ELR (cell line): ENCODE results near the gene CNPY4.

ENCODE experiments used
- DNase-seq: peaks from one replicate; pipeline ENCODE4 v3.0.0-alpha.2; 2015; ENCODE audit warnings: low read depth

Gene CNPY4

GRCh38 chr7:100119072-100119969 is at the start of gene CNPY4, which contains the start of gene TAF6:
CNPY4 (plus strand) TSS chr7:100119634; CDS start chr7:100119745, 111 bp downstream.
TAF6 (minus strand) TSS chr7:100119358; CDS start chr7:100114209, 5,149 bp downstream.
- DNase-seq, result peak; percentile 95

DNA sequence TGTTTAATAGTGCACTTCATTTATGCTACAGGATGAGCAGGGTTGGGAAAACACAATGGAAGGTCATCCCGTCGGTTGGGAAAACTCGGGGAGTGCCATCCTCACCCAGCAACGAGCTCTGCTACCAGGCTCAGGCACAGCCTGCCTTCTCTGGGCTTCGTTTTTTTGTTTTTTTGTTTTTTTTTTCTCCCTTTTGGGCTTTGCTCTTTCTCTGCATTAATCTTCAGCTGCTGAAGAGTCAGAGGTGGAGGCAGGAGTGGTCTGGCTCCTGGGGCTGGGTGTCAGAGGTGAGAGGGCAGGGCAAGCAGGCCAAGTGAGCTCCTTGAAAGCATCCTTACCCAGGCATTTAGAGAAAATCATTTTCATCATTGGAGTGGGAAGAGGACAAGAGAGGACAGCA is 49.4 kb upstream of the CNPY4 start:
- no peak for DNase-seq

DNA sequence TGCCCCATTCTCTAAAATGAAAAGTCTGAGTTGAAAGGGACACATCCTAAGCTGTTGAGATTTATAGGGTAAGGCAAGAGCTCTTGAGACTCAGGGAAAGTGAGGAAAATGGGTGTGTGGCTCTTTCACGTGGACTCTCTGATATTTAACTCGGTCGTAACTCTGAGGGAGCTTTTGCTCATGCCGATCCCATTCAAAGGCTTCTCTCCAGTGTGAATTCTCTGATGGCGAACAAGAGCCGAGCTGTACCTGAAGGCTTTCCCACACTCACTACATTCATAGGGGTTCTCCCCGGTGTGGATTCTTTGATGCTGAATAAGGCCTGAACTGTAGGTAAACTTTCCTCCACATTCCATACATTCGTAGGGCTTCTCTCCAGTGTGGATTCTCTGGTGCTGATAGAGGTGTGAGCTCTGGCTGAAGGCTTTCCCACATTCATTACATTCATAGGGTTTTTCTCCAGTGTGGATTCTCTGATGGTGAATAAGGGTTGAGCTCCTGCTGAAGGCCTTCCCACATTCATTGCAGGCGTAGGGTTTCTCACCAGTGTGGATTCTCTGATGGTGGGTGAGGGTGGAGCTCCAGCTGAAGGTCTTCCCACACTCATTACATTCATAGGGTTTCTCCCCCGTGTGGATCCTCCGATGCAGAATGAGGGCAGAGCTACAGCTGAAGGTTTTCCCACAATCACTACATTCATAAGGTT is 48.3 kb upstream of the CNPY4 start:
- DNase-seq, result no peak

GRCh38 chr7:100072462-100072861 is 47.0 kb upstream of the CNPY4 start:
- no peak for DNase-seq

- no peak for DNase-seq
Measured at GRCh38 chr7:100074841-100075240, 44.6 kb upstream of the CNPY4 start.

- no peak for DNase-seq
Measured at GRCh38 chr7:100075418-100075817, 44.0 kb upstream of the CNPY4 start.

DNA sequence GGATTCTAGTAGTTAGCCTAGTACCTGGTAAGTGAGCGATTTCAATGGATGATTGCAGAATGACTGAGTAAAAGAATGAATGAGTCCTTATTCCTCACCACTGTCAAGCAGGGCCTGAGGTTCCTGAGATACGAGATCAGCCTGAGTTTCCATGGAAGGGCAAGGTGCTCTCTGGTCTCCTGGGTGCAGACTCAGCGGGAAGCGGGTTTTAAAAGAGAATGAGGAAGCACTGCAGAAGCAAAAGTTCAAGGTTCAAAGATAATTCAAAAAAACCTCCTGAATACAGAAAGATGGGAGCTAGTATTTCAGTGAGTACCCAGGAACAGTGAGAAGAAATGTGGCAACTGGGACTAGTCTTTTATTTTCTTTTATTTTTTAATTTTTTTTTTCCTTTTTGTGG is 42.2 kb upstream of the CNPY4 start:
- no peak for DNase-seq

DNA sequence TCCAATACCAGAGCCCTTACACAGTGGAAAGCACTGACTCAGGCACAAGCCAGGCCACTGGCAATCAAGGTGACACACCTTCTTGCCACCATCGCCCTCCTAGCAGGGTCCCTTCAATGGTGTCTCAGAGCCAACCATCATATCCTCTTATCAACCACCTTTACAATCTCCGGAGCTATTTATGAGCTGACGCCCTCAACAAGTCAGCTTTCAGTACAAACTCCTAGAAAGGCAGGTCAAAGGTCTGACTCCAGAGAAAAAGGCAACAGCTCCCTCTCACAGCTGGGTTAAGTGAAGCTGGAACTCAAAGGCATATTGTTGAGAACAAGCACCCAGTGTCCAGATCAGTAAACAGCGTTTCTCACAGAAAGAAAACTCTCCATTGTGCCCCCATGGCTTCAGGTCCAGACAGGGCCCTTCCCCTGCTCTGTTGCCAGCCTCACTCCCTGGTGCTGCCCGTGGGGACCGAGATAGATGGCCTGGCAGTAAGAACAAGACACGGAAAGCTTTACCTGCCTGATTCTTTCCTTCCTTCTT is 40.3 kb upstream of the CNPY4 start:
- DNase-seq, result no peak

DNA sequence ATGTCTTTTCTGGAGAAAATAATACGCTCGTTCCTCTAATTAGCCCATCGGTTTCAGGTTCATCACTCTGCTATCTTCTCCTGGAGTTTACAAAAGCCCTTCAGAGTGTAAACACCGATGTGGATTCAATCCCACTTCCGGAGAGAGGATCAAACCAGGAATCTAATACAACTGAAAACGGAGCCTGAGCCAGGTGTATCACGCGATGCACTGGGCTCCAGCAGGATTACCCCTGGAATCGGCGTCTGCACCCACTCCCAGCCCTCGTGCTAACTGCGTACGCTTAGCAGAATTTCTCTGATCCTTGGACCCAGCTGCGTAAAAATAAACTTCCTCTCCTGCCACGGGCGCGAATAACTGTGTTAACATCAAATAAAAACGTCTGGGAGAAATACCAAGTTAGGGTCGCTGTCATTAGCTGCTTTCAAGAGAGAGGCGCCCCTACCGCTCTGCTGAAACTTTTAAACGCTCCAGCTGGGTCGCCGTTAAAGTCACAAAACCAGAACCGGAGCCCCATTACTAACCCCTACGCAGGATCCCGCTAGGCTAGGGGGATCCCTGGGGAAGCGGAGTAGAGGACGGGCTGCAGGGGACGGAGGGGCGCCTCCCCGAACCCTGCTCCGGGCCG is 38.4 kb upstream of the CNPY4 start:
- DNase-seq, result peak; percentile 41

GRCh38 chr7:100081535-100082102 is 37.8 kb upstream of the CNPY4 start, which contains the start of gene ZNF3:
ZNF3 (minus strand) TSS chr7:100081723; CDS start chr7:100077357, 4,366 bp downstream.
- DNase-seq, result peak; percentile 99

- no peak for DNase-seq
Measured at GRCh38 chr7:100082978-100083377, 36.5 kb upstream of the CNPY4 start.

DNA sequence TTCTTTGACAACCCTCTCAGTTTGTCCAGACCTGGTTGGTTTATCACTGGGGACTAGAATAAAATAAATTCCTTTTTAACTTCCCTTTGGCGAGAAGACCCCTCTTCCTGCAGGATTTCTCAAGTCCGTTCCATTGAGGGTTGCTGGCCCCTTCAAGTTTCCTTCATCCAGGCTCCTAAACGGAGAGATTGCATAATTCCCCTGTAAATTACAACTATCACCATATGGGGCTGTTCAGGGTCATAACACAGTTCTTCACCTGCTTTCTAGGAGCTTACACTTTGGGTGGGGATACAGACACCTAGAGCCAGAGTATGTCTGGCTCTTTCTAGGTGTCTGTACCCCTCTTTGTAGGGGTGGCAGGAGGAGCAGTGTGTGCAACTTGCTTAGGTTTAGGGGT is 33.9 kb upstream of the CNPY4 start:
- DNase-seq, result no peak

GRCh38 chr7:100087055-100087750 is 32.2 kb upstream of the CNPY4 start:
- DNase-seq, result peak; percentile 98

DNA sequence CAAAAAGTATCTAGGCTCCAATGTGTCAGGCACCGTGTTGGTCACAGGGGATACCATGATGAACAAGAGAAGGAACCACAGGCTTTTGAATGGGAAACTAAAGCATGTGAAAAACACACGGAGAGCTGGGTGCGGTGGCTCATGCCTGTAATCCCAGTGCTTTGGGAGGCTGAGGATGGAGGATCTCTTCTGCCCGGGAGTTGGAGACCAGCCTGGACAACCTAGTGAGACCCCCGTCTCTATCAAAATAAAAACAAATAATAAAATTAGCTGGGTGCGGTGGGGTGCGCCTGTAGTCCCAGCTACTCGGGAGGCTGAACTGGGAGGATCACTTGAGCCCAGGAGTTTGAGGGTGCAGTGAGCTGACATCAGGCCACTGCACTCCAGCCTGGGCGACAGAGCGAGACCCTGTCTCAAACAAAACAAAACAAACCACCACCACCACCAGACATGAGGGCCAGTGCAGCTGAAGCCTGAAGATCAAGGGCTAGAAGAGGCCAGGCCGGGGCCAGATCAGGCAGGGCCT is 31.3 kb upstream of the CNPY4 start:
- DNase-seq, result no peak

GRCh38 chr7:100088621-100089457 is 30.6 kb upstream of the CNPY4 start, which contains the start of gene COPS6:
COPS6 (plus strand) TSS chr7:100088969; CDS start chr7:100088991, 22 bp downstream.
- peak; percentile 80 for DNase-seq

DNA sequence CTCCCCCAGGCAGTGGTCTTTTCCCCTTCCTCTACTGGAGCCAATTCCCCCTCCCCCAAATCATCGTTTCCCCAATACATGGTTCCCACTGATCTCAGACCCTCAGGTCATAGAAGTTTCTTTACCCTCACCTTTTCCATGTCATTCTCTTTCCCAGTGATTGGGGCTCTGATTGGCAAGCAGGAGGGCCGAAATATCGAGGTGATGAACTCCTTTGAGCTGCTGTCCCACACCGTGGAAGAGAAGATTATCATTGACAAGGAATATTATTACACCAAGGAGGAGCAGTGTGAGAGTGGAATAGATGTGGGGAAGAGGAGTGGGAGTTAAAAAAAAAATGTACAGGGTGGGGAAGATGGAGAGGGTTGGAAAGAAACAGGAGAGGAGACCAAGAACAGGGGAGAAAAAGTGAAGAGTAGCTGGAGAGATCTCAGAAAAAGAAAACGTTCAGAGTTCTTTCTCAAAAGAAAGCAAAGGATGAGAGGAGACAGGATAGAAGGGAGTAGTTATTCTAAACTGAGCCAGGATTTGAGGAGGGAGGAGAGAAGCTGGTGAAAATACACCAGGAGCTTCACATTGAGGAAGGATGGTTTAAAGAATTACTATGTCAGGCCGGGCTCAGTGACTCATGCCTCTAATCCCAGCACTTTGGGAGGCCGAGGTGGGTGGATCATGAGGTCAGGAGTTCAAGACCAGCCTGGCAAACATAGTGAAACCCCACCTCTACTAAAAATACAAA is 29.8 kb upstream of the CNPY4 start:
- peak; percentile 63 for DNase-seq

GRCh38 chr7:100090527-100091410 is 28.7 kb upstream of the CNPY4 start:
- peak; percentile 51 for DNase-seq
